HepG2 (cell line): ENCODE data around the gene PDE8B. TPM values are rescaled to one million over a fixed set of nuclear protein-coding genes. Genes with fewer than 3 reads are reported as not detected.

Source experiments
- ATAC-seq: fragments of 200-7000 bp; cut with Tn5 transposase; 3 replicates; pipeline ENCODE4 v1.9.1; 2020; ENCODE audit warnings: mild to moderate bottlenecking, moderate library complexity
- BruUV-seq: library from RNA; stranded (reverse); fragments of 400-500 nt; replicated peaks from 2 replicates; lab custom pipeline; 2021; lab: Mats Ljungman, UMichigan
- CTCF ChIA-PET: fragments of 300-600 bp; formaldehyde crosslinking; extraction: SDS; loops from one replicate; lab custom pipeline; 2021; ENCODE audit warnings: low total read pairs, inconsistent platforms, low intra/inter-chr PET ratio; lab: Yijun Ruan, JAX
- POLR2A ChIA-PET: fragments of 350-600 bp; sonication (Branson Sonifier 250); formaldehyde crosslinking; loops from one replicate; lab custom pipeline; 2020; ENCODE audit warnings: antibody characterized with exemption, inconsistent platforms; lab: Yijun Ruan, JAX
- DNase-seq: peaks from one replicate; pipeline ENCODE4 v3.0.0-alpha.2; 2015; ENCODE audit warnings: low spot score
- FAIRE-seq: peaks from 3 replicates; lab custom pipeline; 2011; peaks lifted over from hg19 to GRCh38; lab: Jason Lieb, UNC
- H2AFZ ChIP-seq: one replicate; pipeline ENCODE4 v1.6.1; 2011; ENCODE audit warnings: low read length, inconsistent platforms
- H3K27ac ChIP-seq: fragments of 300-600 bp; 3 replicates; pipeline ENCODE4 v1.8.0; 2011; ENCODE audit warnings: mixed run types, mild to moderate bottlenecking, mixed read lengths, low read length, inconsistent platforms; ENCODE audit not compliant: insufficient read depth; ENCODE audit errors: extremely low read length
- H3K27me3 ChIP-seq, 2 experiments: fragments of 200-600 bp in 1 of 2; 2 replicates in 1 of 2; 3 replicates in 1 of 2; pipeline versions ENCODE4 v1.6.0 to v1.8.0; 2011; ENCODE audit warnings: low read length in 2 of 2, mild to moderate bottlenecking in 2 of 2, moderate library complexity in 2 of 2, inconsistent platforms in 1 of 2; ENCODE audit not compliant: insufficient read depth in 2 of 2, control insufficient read depth in 1 of 2
- H3K36me3 ChIP-seq, 2 experiments: fragments of 200-600 bp in 1 of 2; replicated peaks in 1 of 2; 2 replicates in 1 of 2; 3 replicates in 1 of 2; pipeline versions ENCODE4 v1.5.1 to v1.8.0; 2011; ENCODE audit warnings: low read length in 2 of 2, inconsistent platforms in 1 of 2; ENCODE audit not compliant: insufficient read depth in 2 of 2, control insufficient read depth in 1 of 2
- H3K4me1 ChIP-seq: 2 replicates; pipeline ENCODE4 v1.5.1; 2012; ENCODE audit warnings: low read length, inconsistent platforms; ENCODE audit not compliant: insufficient read depth
- H3K4me2 ChIP-seq: 2 replicates; pipeline ENCODE4 v1.6.0; 2011; ENCODE audit warnings: low read depth, low read length, inconsistent platforms
- H3K4me3 ChIP-seq, 3 experiments: fragments of 200-600 bp in 1 of 3; sonication (generic), shearing (Covaris generic) in 1 of 3; replicated peaks in 1 of 3; 2 replicates each; pipeline ENCODE4 v1.5.1; 2011 to 2016; ENCODE audit warnings: low read length in 3 of 3, inconsistent platforms in 2 of 3, low read depth in 2 of 3, mild to moderate bottlenecking in 2 of 3, control low read depth in 1 of 3, mixed read lengths in 1 of 3; ENCODE audit not compliant: insufficient read depth in 1 of 3
- H3K79me2 ChIP-seq: one replicate; pipeline ENCODE4 v1.6.1; 2011; ENCODE audit warnings: low read length, inconsistent platforms; ENCODE audit not compliant: insufficient read depth
- H3K9ac ChIP-seq: 2 replicates; pipeline ENCODE4 v1.6.0; 2011; ENCODE audit warnings: mild to moderate bottlenecking, low read depth, low read length, inconsistent platforms; ENCODE audit not compliant: insufficient read depth
- H3K9me3 ChIP-seq: 2 replicates; pipeline ENCODE4 v1.5.1; 2012; ENCODE audit warnings: mild to moderate bottlenecking, low read length
- H4K20me1 ChIP-seq: 2 replicates; pipeline ENCODE4 v1.6.0; 2011; ENCODE audit warnings: inconsistent platforms, mild to moderate bottlenecking, low read length, moderate library complexity; ENCODE audit not compliant: insufficient read depth
- CBFB ChIP-seq: sonication (generic); formaldehyde crosslinking; IDR thresholded peaks from 2 replicates; pipeline ENCODE4 v1.4.0; 2020; ENCODE audit warnings: missing genetic modification reagents
- HNF4A ChIP-seq: sonication (generic); formaldehyde crosslinking; IDR thresholded peaks from 2 replicates; pipeline ENCODE4 v1.4.0; 2020; ENCODE audit warnings: missing genetic modification reagents
- IRF2 ChIP-seq: IDR thresholded peaks from 2 replicates; pipeline ENCODE4 v1.6.1; 2018; ENCODE audit warnings: missing genetic modification reagents, missing compliant biosample characterization
- NR0B2 ChIP-seq: sonication (generic); formaldehyde crosslinking; IDR thresholded peaks from 2 replicates; pipeline ENCODE4 v1.4.0; 2020; ENCODE audit warnings: mild to moderate bottlenecking, missing genetic modification reagents
- RFXAP ChIP-seq: sonication (generic); formaldehyde crosslinking; IDR thresholded peaks from 2 replicates; pipeline ENCODE4 v1.4.0; 2020; ENCODE audit warnings: missing genetic modification reagents, borderline replicate concordance
- ZNF205 ChIP-seq: IDR thresholded peaks from 2 replicates; pipeline ENCODE4 v1.6.1; 2018; ENCODE audit warnings: missing biosample characterization, missing genetic modification reagents
- ZNF432 ChIP-seq: sonication (generic); formaldehyde crosslinking; IDR thresholded peaks from 2 replicates; pipeline ENCODE4 v1.5.0; 2020; ENCODE audit warnings: missing genetic modification reagents, mild to moderate bottlenecking, borderline replicate concordance
- WGBS: methylation state at CpG from one replicate; pipeline ENCODE4 v1.1.6; 2017; ENCODE audit warnings: low lambda C conversion rate; 5-methylcytosine and 5-hydroxymethylcytosine counted together
- in situ Hi-C: cut with HindIII; loops from 2 replicates; pipeline ENCODE4 v1.10.0; 2017; ENCODE audit warnings: low pct_unique_long_range_greater_than_20kb; ENCODE audit not compliant: extremely low pct_ligation_motif_present
- intact Hi-C: fragments of 100-400 bp; cut with micrococcal nuclease; formaldehyde crosslinking; loops from one replicate; pipeline ENCODE4 v1.10.0; 2022; ENCODE audit not compliant: unreplicated experiment
- polyA plus RNA-seq, 8 experiments: library from polyadenylated mRNA; depleted of rRNA in 3 of 8; stranded (reverse) in 7 of 8; unstranded in 1 of 8; fragments of >200 nt; fragmentation: Illumina TruSeq in 4 of 8; extraction: Trizol in 4 of 8; gene quantifications; 2 replicates each; pipeline versions ENCODE4 v1.2.1 to v1.2.3, GENCODE V29; 2011 to 2016; ENCODE audit warnings: low read depth in 4 of 8, missing spikeins in 1 of 8, mixed read lengths in 1 of 8; ENCODE audit not compliant: insufficient read depth in 1 of 8
- total RNA-seq, 5 experiments: library from RNA; depleted of rRNA; stranded (reverse); fragments of >200 nt; fragmentation: Illumina TruSeq; extraction: Trizol; gene quantifications; 2 replicates each; pipeline ENCODE4 v1.2.3, GENCODE V29; 2016; ENCODE audit warnings: low read depth in 1 of 5
- TF ChIP-seq, protein P1 (sequence below): IDR thresholded peaks from 2 replicates; pipeline ENCODE4 v1.6.1; 2016; ENCODE audit warnings: missing biosample characterization, missing genetic modification reagents, low read depth
- TF ChIP-seq, protein P2 (sequence below): sonication (generic); formaldehyde crosslinking; IDR thresholded peaks from 2 replicates; pipeline ENCODE4 v1.4.0; 2020; ENCODE audit warnings: missing genetic modification reagents

PDE8B gene
- total and polyA plus RNA-seq, 2 of the 13 experiments (the other 11 are each of a cell fraction or from before 2014, with no cell fraction given) = 0.07 TPM; not detected in 1

DNA sequence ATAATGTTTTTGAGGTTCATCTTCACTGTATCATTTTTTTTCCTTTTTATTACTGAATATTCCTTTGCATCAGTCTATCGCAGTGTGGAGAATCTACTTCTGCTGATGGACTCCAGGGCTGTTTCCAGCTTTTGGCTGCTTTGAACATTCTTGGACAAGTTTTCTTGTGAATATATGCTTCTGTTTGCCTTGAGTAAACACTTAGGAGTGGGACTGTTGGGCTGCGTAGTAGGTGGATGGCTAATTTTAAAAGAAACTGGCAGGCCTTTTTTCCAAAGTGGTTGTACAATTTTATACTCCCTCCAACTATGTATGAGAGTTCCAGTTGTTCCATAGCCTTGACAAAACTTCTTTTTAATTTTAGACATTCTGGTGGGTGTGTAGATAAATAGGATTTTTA lies 179.3 kb downstream of the PDE8B start:
- H3K9ac ChIP-seq = no peak overlapping the region
- TF ChIP-seq ZNF205 (CRISPR knock-in tag) = no peak
- TF ChIP-seq NR0B2 = no peak
- TF ChIP-seq, protein P1, sequence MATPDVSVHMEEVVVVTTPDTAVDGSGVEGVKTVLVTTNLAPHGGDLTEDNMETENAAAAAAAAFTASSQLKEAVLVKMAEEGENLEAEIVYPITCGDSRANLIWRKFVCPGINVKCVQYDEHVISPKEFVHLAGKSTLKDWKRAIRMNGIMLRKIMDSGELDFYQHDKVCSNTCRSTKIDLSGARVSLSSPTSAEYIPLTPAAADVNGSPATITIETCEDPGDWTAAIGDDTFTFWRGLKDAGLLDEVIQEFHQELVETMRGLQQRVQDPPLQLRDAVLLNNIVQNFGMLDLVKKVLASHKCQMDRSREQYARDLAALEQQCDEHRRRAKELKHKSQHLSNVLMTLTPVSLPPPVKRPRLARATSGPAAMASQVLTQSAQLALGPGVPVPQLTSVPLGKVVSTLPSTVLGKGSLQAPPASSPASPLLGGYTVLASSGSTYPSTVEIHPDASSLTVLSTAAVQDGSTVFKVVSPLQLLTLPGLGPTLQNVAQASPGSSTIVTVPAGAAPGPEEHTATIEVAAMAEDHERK (CRISPR knock-in tag) = no peak
- no peak for TF ChIP-seq HNF4A (CRISPR knock-in tag)
- no peak for TF ChIP-seq CBFB (CRISPR knock-in tag)
- TF ChIP-seq ZNF432 (CRISPR knock-in tag) = no peak
- no peak for TF ChIP-seq IRF2 (CRISPR knock-in tag)
- TF ChIP-seq RFXAP (CRISPR knock-in tag) = no peak
- TF ChIP-seq, protein P2, sequence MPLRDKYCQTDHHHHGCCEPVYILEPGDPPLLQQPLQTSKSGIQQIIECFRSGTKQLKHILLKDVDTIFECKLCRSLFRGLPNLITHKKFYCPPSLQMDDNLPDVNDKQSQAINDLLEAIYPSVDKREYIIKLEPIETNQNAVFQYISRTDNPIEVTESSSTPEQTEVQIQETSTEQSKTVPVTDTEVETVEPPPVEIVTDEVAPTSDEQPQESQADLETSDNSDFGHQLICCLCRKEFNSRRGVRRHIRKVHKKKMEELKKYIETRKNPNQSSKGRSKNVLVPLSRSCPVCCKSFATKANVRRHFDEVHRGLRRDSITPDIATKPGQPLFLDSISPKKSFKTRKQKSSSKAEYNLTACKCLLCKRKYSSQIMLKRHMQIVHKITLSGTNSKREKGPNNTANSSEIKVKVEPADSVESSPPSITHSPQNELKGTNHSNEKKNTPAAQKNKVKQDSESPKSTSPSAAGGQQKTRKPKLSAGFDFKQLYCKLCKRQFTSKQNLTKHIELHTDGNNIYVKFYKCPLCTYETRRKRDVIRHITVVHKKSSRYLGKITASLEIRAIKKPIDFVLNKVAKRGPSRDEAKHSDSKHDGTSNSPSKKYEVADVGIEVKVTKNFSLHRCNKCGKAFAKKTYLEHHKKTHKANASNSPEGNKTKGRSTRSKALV (CRISPR knock-in tag) = no peak
- no TSS peak for BruUV-seq
- H3K4me2 ChIP-seq = no peak overlapping the region
- intact Hi-C loops = no loop called here
- H3K4me1 ChIP-seq = peaks cover 31% of the 10 kb centered on the region
- POLR2A ChIA-PET = no interaction called here
- DNase-seq (no peak), ATAC-seq (no peak), FAIRE-seq (no peak)
- CTCF ChIA-PET = no interaction called here
- WGBS = 50% methylated on average over 2 of the region's 2 CpGs
- no peak overlapping the region for H3K4me3 ChIP-seq
- H3K9me3 ChIP-seq = no peaks in the 10 kb centered on the region
- no peak overlapping the region for H2AFZ ChIP-seq
- no peaks in the 10 kb centered on the region for H4K20me1 ChIP-seq
- no peak overlapping the region for H3K27ac ChIP-seq
- no peaks in the 10 kb centered on the region for H3K36me3 ChIP-seq
- in situ Hi-C loops = no loop called here
- peaks cover 0 to 3% of the 10 kb centered on the region in 2 experiments; a peak in 1 of 5 replicates for H3K27me3 ChIP-seq
- no peaks in the 10 kb centered on the region for H3K79me2 ChIP-seq
